Osteoblast (primary cell): ENCODE measurements around the gene RABEPK. TPM values are rescaled to one million over a fixed set of nuclear protein-coding genes. Genes with fewer than 3 reads are reported as not detected.
"Not testable (repeated sequence)": the region's sequence is repeated elsewhere in the genome, so short reads cannot be mapped to it uniquely, and the experiment has no call there.

Experiments
- DNase-seq: peaks from one replicate; pipeline ENCODE4 v3.0.0; 2011; ENCODE audit warnings: low spot score, mixed read lengths; ENCODE audit not compliant: insufficient read length; ENCODE audit errors: missing footprints
- H2AFZ ChIP-seq: 2 replicates; pipeline ENCODE4 v1.6.0; 2011; ENCODE audit warnings: mild to moderate bottlenecking, low read length
- H3K27ac ChIP-seq: 2 replicates; pipeline ENCODE4 v1.5.1; 2011; ENCODE audit warnings: mild to moderate bottlenecking, low read depth, low read length, moderate library complexity
- H3K27me3 ChIP-seq: 2 replicates; pipeline ENCODE4 v1.6.0; 2012; ENCODE audit warnings: mild to moderate bottlenecking, control low read depth, inconsistent platforms, low read length, moderate library complexity; ENCODE audit not compliant: insufficient read depth
- H3K36me3 ChIP-seq: 2 replicates; pipeline ENCODE4 v1.5.1; 2011; ENCODE audit warnings: mild to moderate bottlenecking, low read length, control low read depth, moderate library complexity; ENCODE audit not compliant: insufficient read depth
- H3K4me1 ChIP-seq: 2 replicates; pipeline ENCODE4 v1.5.1; 2011; ENCODE audit warnings: mild to moderate bottlenecking, low read length, control low read depth, moderate library complexity; ENCODE audit not compliant: insufficient read depth
- H3K4me2 ChIP-seq: 2 replicates; pipeline ENCODE4 v1.6.0; 2011; ENCODE audit warnings: mild to moderate bottlenecking, low read length; ENCODE audit not compliant: insufficient read depth
- H3K4me3 ChIP-seq: fragments of 200-600 bp; sonication (generic); 3 replicates; pipeline ENCODE4 v1.5.1; 2012; ENCODE audit warnings: mild to moderate bottlenecking, low read length, inconsistent platforms; ENCODE audit not compliant: insufficient read depth
- H3K79me2 ChIP-seq: 2 replicates; pipeline ENCODE4 v1.6.0; 2012; ENCODE audit warnings: mild to moderate bottlenecking, low read length, control low read depth, inconsistent platforms; ENCODE audit not compliant: insufficient read depth
- H3K9me3 ChIP-seq: 2 replicates; pipeline ENCODE4 v1.5.1; 2011; ENCODE audit warnings: low read depth, low read length, control low read depth
- H4K20me1 ChIP-seq: 2 replicates; pipeline ENCODE4 v1.6.0; 2012; ENCODE audit warnings: mild to moderate bottlenecking, low read length, control low read depth; ENCODE audit not compliant: insufficient read depth
- total RNA-seq: library from RNA; depleted of rRNA; stranded (reverse); fragments of >200 nt; gene quantifications from 2 replicates; pipeline ENCODE4 v1.2.3, GENCODE V29; 2012
- TF ChIP-seq, protein P1 (sequence below): IDR thresholded peaks from 2 replicates; pipeline ENCODE4 v1.5.1; 2011; ENCODE audit warnings: mild to moderate bottlenecking, low read depth, low read length, moderate library complexity; ENCODE audit errors: extremely low read depth

RABEPK gene
- total RNA-seq, 1 donor: 28.6 TPM

DNA sequence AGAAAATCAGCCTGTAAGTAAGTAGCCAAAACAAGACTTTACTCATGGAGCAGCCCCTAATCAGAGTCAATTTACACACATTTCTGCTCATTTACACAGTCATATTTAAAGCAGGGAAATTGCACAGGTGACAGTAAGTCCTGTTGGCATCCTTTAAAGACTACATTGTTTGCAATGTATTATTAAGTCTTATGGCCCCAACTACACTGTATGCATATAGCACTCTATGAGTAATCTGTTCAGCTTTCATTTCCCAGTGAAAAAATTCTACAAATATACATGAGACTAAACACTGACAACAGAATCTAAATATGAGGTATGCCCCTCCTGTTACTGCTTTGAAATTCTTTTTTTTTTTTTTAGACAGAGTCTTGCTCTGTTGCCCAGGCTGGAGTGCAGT lies 30.4 kb upstream of the RABEPK start:
- no peak overlapping the region for H2AFZ ChIP-seq
- H3K4me2 ChIP-seq: no peak overlapping the region
- H3K27ac ChIP-seq: no peak overlapping the region
- H3K4me3 ChIP-seq: no peak overlapping the region
- peaks cover 20% of the 10 kb centered on the region for H4K20me1 ChIP-seq
- TF ChIP-seq, protein P1, sequence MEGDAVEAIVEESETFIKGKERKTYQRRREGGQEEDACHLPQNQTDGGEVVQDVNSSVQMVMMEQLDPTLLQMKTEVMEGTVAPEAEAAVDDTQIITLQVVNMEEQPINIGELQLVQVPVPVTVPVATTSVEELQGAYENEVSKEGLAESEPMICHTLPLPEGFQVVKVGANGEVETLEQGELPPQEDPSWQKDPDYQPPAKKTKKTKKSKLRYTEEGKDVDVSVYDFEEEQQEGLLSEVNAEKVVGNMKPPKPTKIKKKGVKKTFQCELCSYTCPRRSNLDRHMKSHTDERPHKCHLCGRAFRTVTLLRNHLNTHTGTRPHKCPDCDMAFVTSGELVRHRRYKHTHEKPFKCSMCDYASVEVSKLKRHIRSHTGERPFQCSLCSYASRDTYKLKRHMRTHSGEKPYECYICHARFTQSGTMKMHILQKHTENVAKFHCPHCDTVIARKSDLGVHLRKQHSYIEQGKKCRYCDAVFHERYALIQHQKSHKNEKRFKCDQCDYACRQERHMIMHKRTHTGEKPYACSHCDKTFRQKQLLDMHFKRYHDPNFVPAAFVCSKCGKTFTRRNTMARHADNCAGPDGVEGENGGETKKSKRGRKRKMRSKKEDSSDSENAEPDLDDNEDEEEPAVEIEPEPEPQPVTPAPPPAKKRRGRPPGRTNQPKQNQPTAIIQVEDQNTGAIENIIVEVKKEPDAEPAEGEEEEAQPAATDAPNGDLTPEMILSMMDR: no peak
- H3K79me2 ChIP-seq: peaks cover 62% of the 10 kb centered on the region
- DNase-seq: peak; percentile 30
- no peaks in the 10 kb centered on the region for H3K27me3 ChIP-seq
- H3K9me3 ChIP-seq: no peaks in the 10 kb centered on the region
- peaks cover 24% of the 10 kb centered on the region for H3K4me1 ChIP-seq
- peaks cover 15% of the 10 kb centered on the region for H3K36me3 ChIP-seq

DNA sequence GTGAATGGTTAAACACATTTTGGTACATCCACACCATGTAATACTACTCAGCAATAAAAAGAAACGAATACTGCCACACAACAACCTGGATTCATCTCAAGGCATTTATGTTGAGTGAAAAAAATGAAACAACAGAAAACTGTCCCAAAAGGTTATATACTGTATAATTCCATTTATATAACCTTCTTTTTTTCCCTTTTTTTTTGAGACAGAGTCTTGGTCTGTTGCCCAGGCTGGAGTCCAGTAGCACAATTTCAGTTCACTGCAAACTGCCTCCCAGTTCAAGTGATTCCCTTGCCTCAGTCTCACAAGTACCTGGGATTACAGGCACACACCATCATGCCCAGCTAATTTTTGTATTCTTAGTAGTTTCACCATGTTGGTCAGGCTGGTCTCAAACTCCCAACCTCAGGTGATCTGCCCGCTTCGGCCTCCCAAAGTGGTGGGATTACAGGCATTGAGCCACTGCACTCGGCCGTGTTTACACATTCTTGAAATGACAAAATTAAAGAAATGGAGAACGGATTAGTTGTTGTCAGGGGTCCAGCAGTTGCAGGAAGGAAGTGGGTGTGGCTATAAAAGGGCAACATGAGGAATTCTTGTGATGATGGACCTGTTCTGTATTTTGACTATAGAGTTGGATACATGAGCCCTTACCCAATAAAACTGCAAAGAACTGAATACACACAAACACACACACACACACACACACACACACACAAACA lies 28.1 kb upstream of the RABEPK start:
- no peak for DNase-seq
- Histone ChIP-seq H3K79me2 (peaks cover 76% of the 10 kb centered on the region), H3K4me2 (no peak overlapping the region)

DNA sequence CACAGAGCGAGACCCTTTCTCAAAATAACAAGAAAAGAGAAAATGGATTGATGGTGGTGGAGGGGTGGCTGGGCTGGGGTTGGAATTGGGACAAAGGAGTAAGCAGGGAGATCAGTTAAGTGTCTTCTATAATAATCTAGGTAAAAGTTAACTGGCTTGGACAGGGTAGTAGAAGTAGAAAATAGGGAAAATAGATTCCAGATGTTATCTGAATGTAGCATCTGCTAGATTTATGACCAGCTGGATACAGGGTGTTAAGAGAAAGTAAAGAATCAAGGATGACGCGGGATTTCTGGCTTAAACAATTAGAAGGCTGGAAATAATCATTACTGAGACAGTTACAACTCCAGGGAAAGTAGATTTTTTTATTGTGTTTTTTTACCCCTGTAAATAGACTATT lies 23.7 kb upstream of the RABEPK start:
- Histone ChIP-seq H3K9me3 (no peaks in the 10 kb centered on the region), H4K20me1 (peaks cover 32% of the 10 kb centered on the region), H2AFZ (no peak overlapping the region), H3K4me2 (no peak overlapping the region), H3K27ac (no peak overlapping the region), H3K4me1 (peaks cover 4% of the 10 kb centered on the region), H3K4me3 (no peak overlapping the region), H3K36me3 (no peaks in the 10 kb centered on the region), H3K27me3 (no peaks in the 10 kb centered on the region), H3K79me2 (peaks cover 97% of the 10 kb centered on the region)
- TF ChIP-seq, protein P1: no peak
- peak; percentile 60 for DNase-seq

More for the DNA sequence above, 28.1 kb upstream of the RABEPK start:
- TF ChIP-seq, protein P1: no peak
- Histone ChIP-seq H3K4me3 (no peak overlapping the region), H3K27ac (no peak overlapping the region), H4K20me1 (peaks cover 25% of the 10 kb centered on the region), H3K27me3 (no peaks in the 10 kb centered on the region), H3K36me3 (peaks cover 15% of the 10 kb centered on the region), H3K9me3 (no peaks in the 10 kb centered on the region), H2AFZ (no peak overlapping the region), H3K4me1 (peaks cover 8% of the 10 kb centered on the region)

DNA sequence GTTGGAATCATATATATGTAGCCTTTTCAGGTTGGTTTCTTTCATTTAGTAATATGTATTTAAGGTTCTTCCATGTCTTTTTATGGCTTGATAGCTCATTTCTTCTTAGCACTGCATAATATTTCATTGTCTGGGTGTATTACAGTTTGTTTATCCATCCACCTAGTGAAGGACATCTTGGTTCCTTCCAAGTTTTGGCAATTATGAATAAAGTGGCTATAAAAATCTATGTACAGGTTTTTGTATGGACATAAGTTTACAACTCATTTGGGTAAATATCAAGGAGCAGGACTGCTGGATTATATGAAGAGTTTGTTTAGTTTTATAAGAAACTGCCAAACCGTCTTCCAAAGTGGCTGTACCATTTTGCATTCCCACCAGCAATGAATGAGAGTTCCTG lies 22.5 kb upstream of the RABEPK start:
- no peak overlapping the region for H2AFZ ChIP-seq
- H3K4me3 ChIP-seq: no peak overlapping the region
- TF ChIP-seq, protein P1: no peak
- H3K9me3 ChIP-seq: no peaks in the 10 kb centered on the region
- peaks cover 33% of the 10 kb centered on the region for H4K20me1 ChIP-seq
- H3K36me3 ChIP-seq: no peaks in the 10 kb centered on the region
- H3K27me3 ChIP-seq: no peaks in the 10 kb centered on the region
- no peak overlapping the region for H3K27ac ChIP-seq
- DNase-seq: no peak
- peaks cover 97% of the 10 kb centered on the region for H3K79me2 ChIP-seq
- H3K4me2 ChIP-seq: no peak overlapping the region
- H3K4me1 ChIP-seq: peaks cover 2% of the 10 kb centered on the region

DNA sequence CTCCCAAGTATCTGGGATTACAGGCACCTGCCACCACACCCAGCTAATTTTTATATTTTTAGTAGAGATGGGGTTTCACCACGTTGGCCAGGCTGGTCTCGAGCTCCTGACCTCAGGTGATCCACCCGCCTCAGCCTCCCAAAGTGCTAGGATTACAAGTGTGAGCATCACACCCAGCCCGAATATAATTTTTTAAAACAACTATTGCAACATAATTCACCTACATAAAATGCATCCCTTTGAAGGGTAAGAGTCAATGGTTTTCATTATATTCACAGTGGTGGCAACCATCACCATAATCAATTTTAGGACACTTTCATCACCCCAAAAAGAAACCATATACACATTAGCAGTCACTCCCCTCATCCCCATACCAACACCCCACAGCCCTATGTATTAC lies 20.6 kb upstream of the RABEPK start:
- H3K79me2 ChIP-seq: peaks cover 97% of the 10 kb centered on the region
- not testable (repeated sequence) for H3K27me3 ChIP-seq, H3K36me3 ChIP-seq, H3K4me2 ChIP-seq, H2AFZ ChIP-seq, H3K27ac ChIP-seq, H3K4me3 ChIP-seq, H3K9me3 ChIP-seq, DNase-seq
- peaks cover 32% of the 10 kb centered on the region for H4K20me1 ChIP-seq
- peaks cover 14% of the 10 kb centered on the region for H3K4me1 ChIP-seq
